Liver (tissue), 3 donors: ENCODE data around the gene SLC6A3.

Source experiments
- HNF4G ChIP-seq: IDR thresholded peaks from 2 replicates; pipeline ENCODE4 v1.6.1; 2016; ENCODE audit warnings: antibody characterized with exemption
- RAD21 ChIP-seq, 2 donors: IDR thresholded peaks; 2 replicates each; pipeline ENCODE4 v1.6.1; 2016; ENCODE audit warnings: antibody characterized with exemption in 2 of 2, mild to moderate bottlenecking in 2 of 2
- SP1 ChIP-seq: IDR thresholded peaks from 2 replicates; pipeline ENCODE4 v1.6.1; 2018; ENCODE audit warnings: antibody characterized with exemption, mild to moderate bottlenecking
- TAF1 ChIP-seq: conservative IDR thresholded peaks from 2 replicates; pipeline ENCODE4 v1.6.1; 2016; ENCODE audit warnings: antibody characterized with exemption, mild to moderate bottlenecking
- TF ChIP-seq, protein P1 (sequence below): IDR thresholded peaks from 2 replicates; pipeline ENCODE4 v1.6.1; 2016; ENCODE audit warnings: antibody characterized with exemption
- TF ChIP-seq, protein P2 (sequence below): IDR thresholded peaks from 2 replicates; pipeline ENCODE4 v1.6.1; 2016; ENCODE audit warnings: antibody characterized with exemption
- TF ChIP-seq, protein P3 (sequence below): fragments of 150-350 bp; IDR thresholded peaks from 2 replicates; pipeline ENCODE4 v1.5.1; 2017; ENCODE audit warnings: improper control_type of control experiment, low read depth, low read length; ENCODE audit not compliant: missing input control
- donor health status: healthy.
- donor health status: healthy.

DNA sequence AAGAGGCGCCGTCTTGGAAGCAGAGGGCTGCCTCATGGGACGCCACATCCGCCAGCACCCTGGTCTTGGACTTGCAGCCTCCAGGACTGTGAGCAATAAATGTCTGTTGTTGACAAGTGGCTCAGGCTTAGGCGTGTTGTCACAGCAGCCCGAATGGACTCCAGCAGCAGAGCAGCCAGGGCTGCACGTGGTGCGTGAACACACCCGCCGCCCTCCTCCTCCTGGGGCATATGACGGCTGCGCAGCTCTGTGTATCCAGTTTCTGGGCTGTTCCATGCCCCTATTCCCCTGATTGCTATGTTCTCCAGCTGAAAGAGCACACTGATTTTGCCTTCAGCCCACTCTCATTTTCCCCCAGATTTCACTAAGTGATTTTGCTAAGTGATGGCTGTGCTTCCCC is 64.3 kb downstream of the SLC6A3 start:
- no peak for TF ChIP-seq RAD21 (IDR thresholded peaks at IDR 0.05)
- TF ChIP-seq, protein P1, sequence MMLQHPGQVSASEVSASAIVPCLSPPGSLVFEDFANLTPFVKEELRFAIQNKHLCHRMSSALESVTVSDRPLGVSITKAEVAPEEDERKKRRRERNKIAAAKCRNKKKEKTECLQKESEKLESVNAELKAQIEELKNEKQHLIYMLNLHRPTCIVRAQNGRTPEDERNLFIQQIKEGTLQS: no peak
- no peak for TF ChIP-seq SP1
- TF ChIP-seq, protein P2, sequence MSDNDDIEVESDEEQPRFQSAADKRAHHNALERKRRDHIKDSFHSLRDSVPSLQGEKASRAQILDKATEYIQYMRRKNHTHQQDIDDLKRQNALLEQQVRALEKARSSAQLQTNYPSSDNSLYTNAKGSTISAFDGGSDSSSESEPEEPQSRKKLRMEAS: no peak
- TF ChIP-seq, protein P3, sequence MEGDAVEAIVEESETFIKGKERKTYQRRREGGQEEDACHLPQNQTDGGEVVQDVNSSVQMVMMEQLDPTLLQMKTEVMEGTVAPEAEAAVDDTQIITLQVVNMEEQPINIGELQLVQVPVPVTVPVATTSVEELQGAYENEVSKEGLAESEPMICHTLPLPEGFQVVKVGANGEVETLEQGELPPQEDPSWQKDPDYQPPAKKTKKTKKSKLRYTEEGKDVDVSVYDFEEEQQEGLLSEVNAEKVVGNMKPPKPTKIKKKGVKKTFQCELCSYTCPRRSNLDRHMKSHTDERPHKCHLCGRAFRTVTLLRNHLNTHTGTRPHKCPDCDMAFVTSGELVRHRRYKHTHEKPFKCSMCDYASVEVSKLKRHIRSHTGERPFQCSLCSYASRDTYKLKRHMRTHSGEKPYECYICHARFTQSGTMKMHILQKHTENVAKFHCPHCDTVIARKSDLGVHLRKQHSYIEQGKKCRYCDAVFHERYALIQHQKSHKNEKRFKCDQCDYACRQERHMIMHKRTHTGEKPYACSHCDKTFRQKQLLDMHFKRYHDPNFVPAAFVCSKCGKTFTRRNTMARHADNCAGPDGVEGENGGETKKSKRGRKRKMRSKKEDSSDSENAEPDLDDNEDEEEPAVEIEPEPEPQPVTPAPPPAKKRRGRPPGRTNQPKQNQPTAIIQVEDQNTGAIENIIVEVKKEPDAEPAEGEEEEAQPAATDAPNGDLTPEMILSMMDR: no peak
- TF ChIP-seq TAF1: no peak
- no peak for TF ChIP-seq HNF4G
